Activated CD4-positive, alpha-beta T cell treated with anti-CD3 and anti-CD28 coated beads for 1 hour (primary cell): ENCODE data around the gene PROM1.

ENCODE experiments used
- DNase-seq: peaks from one replicate; pipeline ENCODE4 v3.0.0-alpha.2; 2020

The PROM1 gene

DNA sequence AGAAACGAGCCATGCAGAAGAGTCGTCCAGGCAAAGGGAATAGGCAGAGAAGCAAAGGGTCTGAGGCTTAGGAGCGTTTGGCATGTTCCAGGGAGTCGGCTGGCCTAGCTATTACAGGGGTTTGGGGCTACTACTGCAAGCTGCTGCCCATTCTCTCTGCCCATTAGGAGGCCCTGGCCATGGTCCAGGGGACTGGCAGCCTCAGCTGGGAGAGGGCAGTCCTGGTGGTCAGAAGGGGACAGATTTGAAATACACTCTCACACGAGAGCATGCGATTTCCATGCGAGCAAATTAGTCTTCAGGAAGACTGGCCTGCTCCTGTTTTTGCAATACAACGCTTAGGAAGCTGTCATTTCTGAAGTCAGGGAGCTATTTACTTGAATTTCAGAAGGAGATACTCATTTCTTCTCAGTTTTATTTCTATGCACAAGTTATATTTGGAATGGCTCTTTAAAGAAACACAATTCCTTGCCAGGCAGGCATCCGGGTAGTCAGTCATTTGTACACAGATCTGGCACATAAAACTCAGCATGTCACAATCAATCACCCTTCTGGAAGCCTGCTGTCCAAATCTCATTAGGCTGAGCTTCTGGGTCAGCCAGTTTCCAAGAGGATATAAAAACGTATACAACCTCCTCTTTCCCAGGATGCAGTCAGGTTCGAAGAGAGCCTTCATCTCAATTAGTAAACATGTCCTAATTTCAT is 27.0 kb downstream of the PROM1 start:
- no peak for DNase-seq

DNA sequence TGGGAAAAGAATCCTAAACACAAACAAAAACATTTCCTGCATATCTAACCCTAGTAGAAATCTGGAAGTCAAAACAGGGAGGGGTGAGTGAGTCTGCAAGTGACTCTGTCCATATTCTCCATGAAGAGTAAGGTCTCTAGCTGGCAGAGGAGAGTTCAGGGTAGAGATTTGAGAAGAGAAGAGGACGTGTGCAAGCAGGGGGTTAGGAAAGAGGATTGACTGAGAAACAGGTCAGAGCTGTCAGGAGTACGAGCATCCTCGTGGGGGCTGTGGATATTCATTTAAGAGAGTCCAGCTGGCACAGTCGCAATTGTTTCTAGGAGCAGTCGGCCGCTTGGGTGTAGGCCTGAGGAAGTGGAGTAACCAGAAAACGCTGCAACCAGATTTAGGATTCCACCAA is 27.9 kb downstream of the PROM1 start:
- no peak for DNase-seq

DNA sequence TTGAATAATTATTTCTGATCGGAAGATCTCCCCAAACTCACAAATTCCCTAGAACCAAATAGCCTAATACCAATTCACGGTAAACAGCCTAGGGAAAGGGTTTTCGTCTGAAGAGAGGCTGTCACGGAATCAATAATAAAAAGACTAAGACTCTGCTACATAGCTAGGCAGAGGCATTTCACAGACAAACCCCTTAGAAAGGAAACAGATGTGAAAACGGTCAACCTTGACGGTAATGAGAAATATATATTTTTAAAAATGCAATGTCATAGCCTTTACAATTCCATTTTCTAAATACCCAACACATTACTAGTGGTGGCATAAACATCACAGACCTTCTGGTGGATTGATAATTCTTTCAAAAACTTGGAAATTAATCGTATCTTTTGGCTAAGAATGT is 28.4 kb downstream of the PROM1 start:
- DNase-seq, result no peak

DNA sequence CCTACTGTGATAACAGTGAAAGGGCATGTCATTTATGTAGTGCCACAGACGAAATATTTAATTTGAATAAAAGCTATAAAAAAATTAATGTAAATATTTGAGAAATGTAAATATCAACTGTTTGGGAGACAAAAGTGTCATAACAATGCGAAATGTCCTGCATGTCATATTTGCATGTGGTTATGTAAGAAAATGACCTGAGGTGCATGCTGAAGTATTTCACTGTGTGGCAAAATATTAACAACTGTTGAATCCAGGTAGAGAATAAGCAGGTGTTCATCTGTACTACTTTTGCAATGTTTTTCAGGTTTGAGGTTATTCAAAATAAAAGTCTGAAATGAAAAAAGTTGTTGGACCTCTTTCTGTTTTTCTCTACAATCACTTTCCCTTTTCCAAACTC is 30.9 kb downstream of the PROM1 start:
- no peak for DNase-seq

DNA sequence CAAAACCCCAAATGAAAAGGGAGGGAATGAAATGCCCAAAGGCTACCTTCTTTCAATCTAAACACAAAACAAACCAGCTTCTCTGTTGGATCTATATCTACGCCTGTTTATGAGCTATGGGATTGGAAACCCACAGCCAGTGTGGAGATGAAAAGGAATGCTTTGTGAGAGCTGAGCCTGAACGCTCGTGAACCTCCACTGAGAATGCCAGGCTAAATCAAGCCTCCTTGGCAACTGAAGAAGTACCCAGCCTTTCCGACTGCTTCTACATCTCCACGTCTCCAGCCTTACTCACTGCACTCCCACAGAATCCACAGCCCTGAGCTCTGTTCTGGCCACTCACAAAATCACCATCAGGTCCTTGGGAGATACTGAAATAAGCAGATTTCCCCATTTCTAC is 31.8 kb downstream of the PROM1 start:
- DNase-seq, result no peak

DNA sequence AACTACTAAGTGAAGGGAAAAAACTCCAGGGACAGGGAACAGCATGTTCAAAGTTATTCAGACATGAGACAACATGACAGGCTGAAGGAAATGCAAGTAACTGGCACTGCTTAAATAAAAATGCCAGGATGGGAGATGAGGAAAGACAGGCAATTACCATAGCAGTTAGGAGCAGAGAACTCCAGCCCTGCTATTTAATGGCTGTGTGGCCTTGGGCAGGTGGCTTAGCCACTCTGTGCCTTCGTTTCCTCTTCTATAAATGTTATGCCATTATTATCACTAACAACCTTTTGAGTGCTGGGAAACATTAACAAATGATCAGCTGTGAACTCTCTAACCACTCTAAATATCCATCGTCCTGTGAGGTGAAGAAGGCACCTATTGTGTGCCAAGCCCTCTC is 32.7 kb downstream of the PROM1 start:
- DNase-seq, result no peak

DNA sequence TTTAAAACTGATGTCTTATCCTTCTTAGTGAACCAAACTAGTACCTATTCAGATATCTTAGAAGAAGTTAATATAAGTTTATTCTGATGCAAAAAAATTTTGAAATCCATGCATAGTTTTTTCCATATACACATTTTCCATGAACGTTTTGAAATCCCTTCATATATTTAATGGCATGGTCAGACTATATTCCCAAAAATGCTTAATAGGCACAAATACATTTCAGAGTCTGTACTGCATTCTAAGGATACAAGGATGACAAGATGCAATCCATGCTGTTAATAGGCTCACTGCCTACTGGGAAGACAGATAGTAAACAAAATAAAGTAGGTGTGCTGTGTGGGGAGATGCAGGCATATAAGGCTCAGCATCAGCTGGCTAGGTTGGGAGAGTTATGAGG is 33.2 kb downstream of the PROM1 start:
- DNase-seq, result no peak

DNA sequence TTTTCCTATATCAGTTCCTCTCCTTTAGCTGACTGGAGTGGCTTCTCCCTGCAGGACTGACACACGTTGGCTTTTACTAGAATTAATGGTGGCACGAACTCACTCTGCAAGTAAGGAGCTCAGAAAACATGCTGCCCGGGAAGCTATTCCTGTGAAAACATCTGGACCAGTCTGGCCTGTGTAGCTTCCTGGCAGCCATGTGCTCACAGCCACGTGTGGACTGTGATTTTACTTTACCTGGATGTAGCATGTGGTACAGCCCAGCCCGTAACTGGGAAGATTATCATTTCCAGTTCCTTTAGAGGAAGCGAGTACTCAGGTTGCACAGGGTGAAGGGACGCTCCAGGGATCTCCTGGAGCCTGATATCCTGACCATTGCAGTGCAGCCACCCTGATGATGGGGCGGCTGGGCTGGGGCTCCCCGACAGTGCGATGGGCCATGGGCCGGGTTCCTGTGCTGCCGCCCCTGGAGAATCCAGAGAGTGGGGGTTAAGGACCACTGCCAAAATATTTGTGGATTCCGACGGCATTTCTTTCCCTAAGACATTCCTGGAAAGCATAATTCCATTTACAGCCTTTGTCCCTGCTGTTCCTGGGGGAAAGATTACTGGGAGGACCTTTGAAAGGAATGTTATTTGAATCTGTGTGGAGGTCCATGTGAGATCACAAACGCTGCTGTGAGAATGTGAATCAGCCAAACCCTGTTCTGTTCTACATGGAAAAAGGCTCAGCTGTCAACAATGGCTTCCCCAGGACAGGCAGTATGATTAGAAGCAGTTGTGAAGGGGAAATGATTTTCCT is 35.0 kb downstream of the PROM1 start:
- no peak for DNase-seq

DNA sequence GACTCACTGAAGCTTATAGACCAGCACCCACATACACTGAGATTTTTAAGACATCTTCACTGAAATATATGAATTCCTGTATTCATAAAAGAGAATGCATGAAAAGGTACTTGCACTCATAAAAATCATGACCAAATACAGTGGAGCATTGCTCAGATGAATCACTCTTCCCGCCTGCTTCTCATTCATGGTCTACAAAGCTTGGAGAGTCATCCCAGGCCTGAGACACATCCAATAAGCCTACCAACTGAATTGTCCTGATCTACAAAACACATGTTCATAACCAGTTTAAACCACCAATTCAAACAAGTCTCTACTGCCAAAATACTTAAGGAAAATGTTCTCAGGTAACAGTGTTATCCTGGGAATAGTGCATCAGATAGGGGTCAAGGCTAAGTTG is 38.1 kb downstream of the PROM1 start:
- DNase-seq, result no peak

DNA sequence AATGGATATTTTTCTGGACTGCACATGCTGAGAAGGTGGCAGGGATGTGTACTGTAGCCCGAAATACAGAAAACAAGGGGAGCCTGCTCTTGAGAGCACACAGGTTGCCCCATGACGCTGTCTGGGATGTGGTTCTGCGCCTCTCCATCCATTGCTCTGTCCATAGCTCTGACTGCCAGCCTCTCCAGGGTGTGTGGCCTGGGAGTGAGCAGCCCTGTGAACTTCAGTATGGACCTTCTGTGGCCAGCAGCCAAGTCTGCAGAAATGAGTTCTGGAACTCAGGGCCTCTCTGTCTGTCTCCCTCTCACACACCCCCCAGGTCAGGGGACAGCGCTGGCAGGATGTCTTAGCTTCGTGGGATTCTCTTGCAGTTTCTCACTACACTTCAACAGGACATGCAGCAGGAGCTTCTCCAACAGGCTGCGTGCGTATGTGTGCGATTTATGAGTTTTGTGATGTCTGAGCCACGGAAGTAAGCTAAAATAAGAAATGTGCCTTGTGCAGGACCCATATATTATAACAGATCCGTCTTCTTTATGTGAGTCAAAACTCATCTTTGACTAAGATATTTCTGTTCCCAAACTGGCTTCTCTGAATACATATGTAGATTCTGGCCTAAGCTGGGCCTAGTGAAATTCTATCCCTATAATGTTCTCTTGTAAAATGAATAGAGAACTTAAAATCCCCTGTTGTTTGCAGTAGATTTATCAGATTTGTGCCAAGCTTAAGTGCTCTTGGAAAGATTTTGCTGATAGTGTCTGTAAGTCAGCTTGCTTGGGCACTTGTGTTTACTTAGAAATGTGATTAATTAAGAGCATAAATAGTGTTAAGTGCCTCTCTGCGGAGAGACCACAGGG is 40.0 kb downstream of the PROM1 start:
- no peak for DNase-seq

DNA sequence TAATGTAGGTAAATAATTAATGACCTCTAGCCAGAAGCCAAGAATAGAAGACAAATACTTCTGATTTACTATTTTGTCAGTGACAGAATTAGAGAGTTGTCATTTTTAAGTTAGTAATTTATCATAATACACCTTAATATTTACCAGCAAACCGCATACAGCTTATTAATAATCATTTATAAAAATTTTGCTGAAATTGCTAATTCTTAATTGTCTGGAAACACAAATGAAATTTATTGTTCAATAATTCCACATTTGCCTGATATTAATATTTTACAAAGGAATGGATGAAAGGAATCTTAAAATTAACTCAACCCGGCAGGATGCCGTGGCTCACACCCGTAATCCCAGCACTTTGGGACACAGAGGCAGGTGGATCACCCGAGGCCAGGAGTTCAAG is 44.7 kb downstream of the PROM1 start:
- DNase-seq, result no peak

DNA sequence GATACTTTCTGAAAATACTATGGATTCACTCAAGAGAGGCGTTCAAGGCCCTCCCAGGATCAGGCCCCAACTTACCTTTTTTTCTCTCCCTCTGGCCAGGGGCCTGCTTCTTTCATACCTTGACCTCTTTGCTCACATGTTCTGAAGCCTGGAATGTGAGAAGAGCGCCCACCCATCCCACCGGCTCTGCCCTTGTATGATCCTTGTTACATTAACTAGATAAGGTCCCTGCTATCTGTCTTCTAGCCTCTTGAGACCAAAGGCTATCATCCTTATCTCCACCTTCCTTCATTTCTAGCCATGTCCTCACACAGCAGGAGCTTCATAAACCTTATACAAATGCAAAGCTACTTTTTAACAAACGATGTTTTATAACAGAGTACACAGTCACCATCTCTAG is 45.9 kb downstream of the PROM1 start:
- no peak for DNase-seq

DNA sequence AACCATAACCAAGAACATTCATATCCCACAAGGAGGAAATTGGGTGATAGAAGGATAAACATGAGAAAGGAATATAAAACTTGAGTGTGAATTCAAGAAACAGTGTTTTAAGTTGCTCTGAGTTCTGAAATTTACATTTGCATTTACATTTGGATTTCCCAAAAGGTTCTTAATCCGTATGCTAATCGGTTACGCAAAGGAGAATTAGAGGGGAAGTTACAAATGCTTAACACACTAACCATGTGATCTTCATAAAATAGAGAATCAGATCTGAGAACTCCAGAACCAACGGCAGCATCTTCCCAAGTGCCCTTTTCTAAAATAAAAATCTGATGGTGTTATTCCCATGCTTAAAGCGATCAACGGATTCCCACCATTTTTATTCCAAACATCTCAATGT is 48.0 kb downstream of the PROM1 start:
- no peak for DNase-seq

DNA sequence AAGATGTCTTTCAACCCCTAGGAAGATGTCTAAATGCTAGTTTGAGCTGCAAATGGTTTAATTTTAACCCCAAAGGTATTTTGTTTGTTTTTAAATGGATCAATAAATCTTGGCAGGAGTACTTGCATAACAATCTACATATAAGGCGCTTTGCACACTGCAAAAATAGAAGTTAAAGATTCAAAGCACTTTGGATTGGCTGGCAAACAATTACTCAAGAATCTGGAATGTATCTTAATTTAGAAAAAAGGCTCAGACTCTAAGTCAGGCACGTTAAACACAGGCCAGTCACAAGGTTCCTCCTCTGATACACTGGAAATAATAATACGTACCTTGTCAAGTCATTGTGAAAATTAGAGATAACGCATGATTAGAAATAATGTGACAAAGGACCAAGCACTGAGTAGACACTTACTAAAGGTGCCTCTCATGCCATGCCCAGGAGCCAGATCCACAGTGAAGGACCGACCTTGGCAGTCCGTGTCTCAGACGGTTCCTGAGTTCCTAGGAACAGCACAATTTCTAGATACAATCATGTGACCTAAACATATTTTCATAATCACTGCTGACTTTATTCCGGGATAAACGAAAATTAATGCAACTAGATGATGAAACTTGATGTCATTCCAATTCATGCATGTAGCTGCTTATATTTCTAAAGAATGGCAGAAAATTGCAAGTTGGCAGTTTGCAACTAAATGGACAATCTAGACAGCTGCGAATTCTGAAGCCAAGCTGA is 49.6 kb downstream of the PROM1 start:
- DNase-seq, result no peak

DNA sequence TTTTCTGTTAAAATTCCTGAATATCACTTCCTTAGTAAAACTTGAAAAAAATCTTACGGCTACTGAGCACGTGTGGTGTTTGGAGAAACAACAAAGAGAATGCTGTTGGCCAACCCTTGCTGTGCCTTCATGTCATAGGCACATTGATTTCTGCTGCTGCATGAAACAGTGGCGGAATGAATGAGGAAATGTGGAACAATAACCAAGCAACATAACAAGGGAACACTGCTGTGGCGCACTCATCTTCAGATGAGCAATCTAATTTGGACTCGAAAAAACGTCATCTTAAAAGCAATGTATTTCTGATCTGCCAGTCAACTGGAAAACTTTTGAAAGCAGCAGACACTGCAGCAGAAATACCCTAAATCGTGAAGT is 51.4 kb downstream of the PROM1 start:
- no peak for DNase-seq

DNA sequence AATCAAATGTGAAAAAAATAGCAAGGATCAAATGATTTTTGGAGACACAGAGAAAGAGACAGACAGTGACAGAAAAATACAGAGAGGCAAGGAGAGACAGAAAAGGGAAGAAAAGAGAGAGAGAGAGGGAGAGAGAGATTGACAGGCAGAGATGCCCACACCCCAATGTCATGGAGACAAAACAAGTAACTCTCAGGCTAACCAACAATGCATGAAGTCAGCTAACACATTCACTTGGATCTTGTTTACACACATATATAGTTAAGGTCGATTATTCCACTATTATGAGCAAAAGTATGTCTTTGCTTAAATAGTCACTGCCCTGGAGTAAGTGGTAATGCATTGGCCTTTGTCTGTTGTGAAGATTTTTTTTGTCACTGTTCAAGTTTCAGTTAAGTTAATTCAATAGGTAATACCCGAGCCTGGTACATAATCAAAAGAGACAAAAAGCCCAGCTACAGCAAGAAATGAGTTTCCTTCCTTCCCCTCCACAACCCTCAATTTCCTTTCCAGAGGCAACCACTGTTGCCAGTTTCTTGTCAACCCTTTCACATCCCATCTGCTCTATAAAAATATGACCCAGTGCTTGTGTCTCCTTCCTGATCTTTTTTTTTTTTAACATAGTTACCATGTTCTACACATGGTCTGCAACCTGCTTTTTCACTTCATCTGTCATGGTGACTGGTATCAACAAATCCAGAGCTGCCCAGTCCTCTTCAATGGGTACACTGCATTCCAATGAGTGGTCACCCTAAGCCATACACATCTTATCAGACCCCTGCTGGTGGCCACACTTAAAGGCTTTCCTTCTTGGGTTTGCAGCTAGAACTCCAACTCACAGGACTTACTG is 52.1 kb downstream of the PROM1 start:
- no peak for DNase-seq

DNA sequence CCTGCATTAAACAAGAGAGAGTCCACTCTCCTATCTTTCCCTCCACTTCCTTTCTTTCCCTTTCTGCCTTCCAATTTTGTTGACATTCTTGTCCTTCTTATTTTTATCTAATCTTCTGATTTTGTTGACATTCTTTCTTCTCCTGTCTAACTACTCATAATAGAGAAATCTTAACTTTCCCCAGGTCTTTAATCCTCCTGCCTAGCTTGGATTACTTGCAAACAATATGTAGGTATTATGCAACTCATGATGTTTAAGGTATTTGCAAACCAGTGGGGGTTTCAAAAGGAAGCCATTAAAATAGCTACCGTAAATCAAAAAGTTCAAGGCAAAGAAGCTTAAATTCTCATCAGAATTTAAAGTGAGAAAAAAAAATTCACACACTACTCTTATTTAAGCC is 53.9 kb downstream of the PROM1 start:
- no peak for DNase-seq

DNA sequence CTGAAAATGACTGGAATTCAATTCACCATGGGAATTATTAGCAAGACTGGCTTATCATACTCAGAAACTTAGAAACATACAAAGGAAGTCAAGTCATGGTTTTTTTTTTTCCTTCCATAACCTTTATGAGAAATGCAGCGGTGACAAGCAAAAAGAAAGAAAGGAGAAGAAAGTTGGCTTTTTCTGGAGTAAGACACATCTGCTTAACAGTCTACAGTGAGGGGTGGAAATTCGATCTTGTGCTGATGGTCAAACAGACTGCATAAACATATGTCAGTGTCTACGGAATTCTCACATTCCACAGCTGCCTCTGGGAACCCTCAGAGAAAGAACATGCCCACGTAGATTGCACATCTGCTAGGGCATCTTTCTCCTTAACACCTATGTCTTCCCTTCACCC is 54.6 kb downstream of the PROM1 start:
- no peak for DNase-seq

DNA sequence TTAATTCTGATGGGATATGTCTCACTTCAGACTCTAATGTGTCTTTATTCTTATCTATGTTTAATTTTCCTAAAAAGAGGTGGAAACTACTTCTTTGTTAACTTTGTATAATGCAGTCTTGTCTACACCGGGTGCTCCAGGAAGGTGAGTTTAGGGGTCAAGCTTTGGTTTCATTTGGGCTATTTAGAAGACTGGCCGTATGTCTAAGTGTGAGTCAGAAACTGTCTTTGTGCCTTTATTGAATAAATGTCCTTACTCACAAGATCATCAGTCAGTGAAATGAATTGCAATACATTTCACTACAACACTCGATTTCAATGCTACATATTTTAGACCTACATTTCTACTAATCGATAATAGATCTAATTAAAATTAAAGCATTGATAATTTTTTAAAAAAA is 56.2 kb downstream of the PROM1 start:
- DNase-seq, result no peak

DNA sequence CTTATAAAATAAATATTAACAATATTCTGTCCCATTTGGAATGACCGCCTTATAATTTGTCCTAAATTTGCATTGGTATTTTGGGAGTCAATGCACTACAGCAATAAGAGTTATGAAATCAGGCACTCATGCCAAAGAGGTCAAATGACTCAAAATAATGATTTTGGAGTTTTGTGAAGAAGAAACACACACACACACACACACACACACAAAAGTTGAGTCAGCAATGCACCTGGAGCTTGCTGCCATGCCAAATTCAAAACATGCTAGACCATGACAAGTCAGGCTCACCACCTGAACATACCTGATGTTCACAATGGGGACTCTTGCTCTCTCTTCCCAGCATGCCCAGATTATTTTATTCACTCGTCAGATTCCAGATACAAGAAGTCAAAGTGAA is 56.7 kb downstream of the PROM1 start:
- DNase-seq, result no peak

DNA sequence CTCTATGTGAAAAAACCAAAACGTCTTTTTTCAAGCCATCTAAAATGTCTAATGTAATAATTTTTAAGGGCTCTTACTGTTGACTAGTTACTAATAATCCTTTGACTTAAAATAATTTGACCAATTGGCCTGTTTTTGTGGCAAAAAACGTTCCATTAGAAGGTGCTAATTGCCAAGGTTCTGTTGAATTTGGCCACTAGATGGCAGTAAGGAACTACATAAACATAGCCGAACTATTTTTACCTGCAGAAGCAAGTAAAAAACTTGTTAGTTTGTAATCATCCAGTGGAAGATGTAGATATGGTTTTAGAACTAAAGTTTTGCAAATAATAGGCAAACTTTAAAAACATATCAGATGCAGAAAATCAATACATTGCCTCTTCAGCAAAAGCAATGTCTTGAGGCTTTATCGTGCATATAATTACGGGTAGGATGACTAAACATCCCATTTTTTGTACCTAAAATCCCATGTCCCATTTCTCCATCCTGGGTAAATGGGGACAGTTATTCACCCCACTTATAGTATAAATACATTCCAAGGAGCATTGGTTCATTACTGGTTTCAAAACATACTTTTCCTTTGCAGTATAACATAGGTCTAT is 57.6 kb downstream of the PROM1 start:
- no peak for DNase-seq

DNA sequence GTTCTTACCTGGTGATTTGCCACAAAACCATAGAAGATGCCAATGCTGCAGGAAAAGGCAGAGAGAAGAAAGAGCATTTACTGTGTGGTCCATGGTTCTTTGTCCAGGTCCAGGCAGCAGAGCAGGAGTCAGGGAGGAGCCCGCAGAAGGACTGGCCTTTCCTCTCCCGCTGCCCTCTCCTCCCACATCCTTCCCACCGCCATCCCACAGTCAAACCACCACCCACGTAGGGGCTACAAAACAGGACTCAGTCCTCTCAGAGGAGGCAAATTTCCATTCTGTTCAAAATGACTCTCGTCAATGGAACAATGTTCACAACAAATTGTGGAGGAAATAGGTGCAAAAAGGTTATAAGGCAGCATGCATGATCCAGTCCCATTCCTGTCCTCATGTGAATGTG is 58.6 kb downstream of the PROM1 start:
- no peak for DNase-seq
